22Rv1 (cell line): ENCODE data around the gene LAMA2.

Experiments
- CTCF ChIP-seq: fragments of 450-650 bp; IDR thresholded peaks from 2 replicates; pipeline ENCODE4 v1.5.1; 2017; ENCODE audit warnings: mild to moderate bottlenecking
- ZFX ChIP-seq: fragments of 450-650 bp; IDR thresholded peaks from 2 replicates; pipeline ENCODE4 v1.6.1; 2017; ENCODE audit warnings: antibody characterized with exemption, borderline replicate concordance

GRCh38 chr6:129280749-129281148 is 397.8 kb downstream of the LAMA2 start:
- TF ChIP-seq CTCF: no peak
- no peak for TF ChIP-seq ZFX
